Caco-2 (cell line): ENCODE results near the gene TMEM98. TPM values are rescaled to one million over a fixed set of nuclear protein-coding genes. Genes with fewer than 3 reads are reported as not detected.

Source experiments
- BruUV-seq: library from RNA; stranded (reverse); fragments of 400-500 nt; replicated peaks from 2 replicates; lab custom pipeline; 2021; lab: Mats Ljungman, UMichigan
- CTCF ChIA-PET: fragments of 300-600 bp; sonication (Branson Sonifier 250); formaldehyde crosslinking; loops from one replicate; lab custom pipeline; 2022; ENCODE audit warnings: antibody characterized with exemption; lab: Charles Lee
- POLR2A ChIA-PET: fragments of 300-600 bp; sonication (Branson Sonifier 250); formaldehyde crosslinking; loops from one replicate; lab custom pipeline; 2022; ENCODE audit warnings: antibody characterized with exemption; lab: Charles Lee
- DNase-seq, 2 experiments: peaks; one replicate each; pipeline versions ENCODE4 v3.0.0 to v3.0.0-alpha.2; 2020 to 2022
- H3K27me3 ChIP-seq: replicated peaks from 2 replicates; pipeline ENCODE4 v1.6.0; 2011; ENCODE audit warnings: low read length; ENCODE audit not compliant: control insufficient read depth, insufficient read depth
- H3K36me3 ChIP-seq: 2 replicates; pipeline ENCODE4 v1.5.1; 2011; ENCODE audit warnings: low read length; ENCODE audit not compliant: control insufficient read depth, insufficient read depth
- H3K4me1 ChIP-seq: fragments of 250-450 bp; sonication (Bioruptor Pico); 2 replicates; pipeline ENCODE4 v1.5.1; 2020; ENCODE audit warnings: mild to moderate bottlenecking
- H3K4me3 ChIP-seq: 2 replicates; pipeline ENCODE4 v1.5.1; 2011; ENCODE audit warnings: low read depth, mild to moderate bottlenecking, control low read depth, low read length
- H3K9me3 ChIP-seq: fragments of 250-450 bp; sonication (Bioruptor Pico); 2 replicates; pipeline ENCODE4 v1.5.1; 2020; ENCODE audit warnings: mild to moderate bottlenecking, moderate library complexity
- H3K27ac Mint-ChIP-seq: one replicate; pipeline ENCODE4 v1.8.0; 2022; ENCODE audit warnings: mixed read lengths; ENCODE audit not compliant: unreplicated experiment
- H3K27me3 Mint-ChIP-seq: one replicate; pipeline ENCODE4 v1.8.0; 2022; ENCODE audit warnings: mixed read lengths; ENCODE audit not compliant: insufficient read depth, unreplicated experiment
- H3K36me3 Mint-ChIP-seq: one replicate; pipeline ENCODE4 v1.8.0; 2022; ENCODE audit warnings: mild to moderate bottlenecking, mixed read lengths; ENCODE audit not compliant: insufficient read depth, unreplicated experiment
- H3K4me1 Mint-ChIP-seq: one replicate; pipeline ENCODE4 v1.8.0; 2022; ENCODE audit warnings: low read depth, mixed read lengths; ENCODE audit not compliant: unreplicated experiment
- H3K4me3 Mint-ChIP-seq: one replicate; pipeline ENCODE4 v1.8.0; 2022; ENCODE audit warnings: mild to moderate bottlenecking, moderate library complexity, mixed read lengths; ENCODE audit not compliant: unreplicated experiment
- H3K9me3 Mint-ChIP-seq: one replicate; pipeline ENCODE4 v1.8.0; 2022; ENCODE audit warnings: mixed read lengths; ENCODE audit not compliant: unreplicated experiment
- CTCF ChIP-seq, 2 experiments: fragments of 200-600 bp in 1 of 2; IDR thresholded peaks; 1 replicate in 1 of 2; 2 replicates in 1 of 2; pipeline versions ENCODE4 v1.5.1 to v1.8.0; 2011 to 2022; ENCODE audit warnings: antibody characterized with exemption in 1 of 2, control low read depth in 1 of 2, inconsistent platforms in 1 of 2, low read depth in 1 of 2, low read length in 1 of 2, mild to moderate bottlenecking in 1 of 2, moderate library complexity in 1 of 2; ENCODE audit not compliant: insufficient read depth in 1 of 2, severe bottlenecking in 1 of 2, unreplicated experiment in 1 of 2
- intact Hi-C: fragments of 100-400 bp; cut with micrococcal nuclease; formaldehyde crosslinking; loops from one replicate; pipeline ENCODE4 v1.10.0; 2022; ENCODE audit not compliant: unreplicated experiment
- total RNA-seq: library from RNA; stranded (reverse); gene quantifications from 2 replicates; pipeline ENCODE4 v1.2.3, GENCODE V29; 2022

Gene TMEM98
- total RNA-seq, 1 experiment from 2014 or later, result 229 TPM

- Mint-ChIP-seq H3K27me3 (no peaks in the 10 kb centered on the region), H3K27ac (peak overlapping the region; percentile 71), H3K9me3 (no peaks in the 10 kb centered on the region), H3K4me1 (peaks cover 34% of the 10 kb centered on the region), H3K36me3 (no peaks in the 10 kb centered on the region), H3K4me3 (peak overlapping the region; percentile 34)
- DNase-seq, result peak in 1 of 2 experiments; percentile 32
- no peaks in the 10 kb centered on the region; the same call in 1 of the 2 replicates for H3K9me3 ChIP-seq
- no peak for TF ChIP-seq CTCF (IDR thresholded peaks at IDR 0.05; ENCODE audit: insufficient read depth in 1 of 2, low read depth in 1 of 2, low read length in 1 of 2, severe bottlenecking in 1 of 2, unreplicated experiment in 1 of 2)
- no peaks in the 10 kb centered on the region for H3K27me3 ChIP-seq
- intact Hi-C loops, result loop anchor here (1.0 kb wide), 1 partner anchor 8 kb away; no protein-coding TSS in a partner anchor
- POLR2A ChIA-PET, result no interaction called here
- no peak overlapping the region for H3K4me3 ChIP-seq
- H3K36me3 ChIP-seq, result no peaks in the 10 kb centered on the region
- peaks cover 22% of the 10 kb centered on the region for H3K4me1 ChIP-seq
- CTCF ChIA-PET, result interaction anchor here (1.1 kb wide), 1 partner anchor 28 kb away, joined by 5 read pairs; no protein-coding TSS in a partner anchor
- BruUV-seq, result no TSS peak
These were observed 42.3 kb downstream of the TMEM98 start for GRCh38 chr17:32970281-32970680.

GRCh38 chr17:32971171-32971570 is 43.2 kb downstream of the TMEM98 start:
- H3K4me1 ChIP-seq, result peaks cover 22% of the 10 kb centered on the region
- H3K4me3 Mint-ChIP-seq, result no peak overlapping the region
- ChIA-PET POLR2A (no interaction called here), CTCF (no interaction called here)
- no peak overlapping the region for H3K4me3 ChIP-seq
- H3K9me3 Mint-ChIP-seq, result no peaks in the 10 kb centered on the region
- H3K4me1 Mint-ChIP-seq, result peaks cover 26% of the 10 kb centered on the region
- no TSS peak for BruUV-seq
- H3K27me3 Mint-ChIP-seq, result no peaks in the 10 kb centered on the region
- no peaks in the 10 kb centered on the region for H3K27me3 ChIP-seq
- H3K36me3 ChIP-seq, result no peaks in the 10 kb centered on the region
- H3K9me3 ChIP-seq, result no peaks in the 10 kb centered on the region; the same call in 1 of the 2 replicates
- TF ChIP-seq CTCF (IDR thresholded peaks at IDR 0.05; ENCODE audit: insufficient read depth in 1 of 2, low read depth in 1 of 2, low read length in 1 of 2, severe bottlenecking in 1 of 2, unreplicated experiment in 1 of 2), result no peak
- intact Hi-C loops, result no loop called here
- H3K27ac Mint-ChIP-seq, result peak overlapping the region; percentile 60
- DNase-seq, result no peak
- no peaks in the 10 kb centered on the region for H3K36me3 Mint-ChIP-seq

GRCh38 chr17:32976131-32976530 is 48.2 kb downstream of the TMEM98 start:
- CTCF ChIA-PET, result interaction anchor here (0.9 kb wide), 1 partner anchor 14 kb away, joined by 3 read pairs; no protein-coding TSS in a partner anchor
- H3K4me1 ChIP-seq, result peaks cover 7% of the 10 kb centered on the region

More at GRCh38 chr17:32976131-32976530, 48.2 kb downstream of the TMEM98 start:
- H3K27me3 Mint-ChIP-seq, result no peaks in the 10 kb centered on the region
- POLR2A ChIA-PET, result no interaction called here
- no peaks in the 10 kb centered on the region for H3K27me3 ChIP-seq
- no peak overlapping the region for H3K27ac Mint-ChIP-seq
- H3K4me3 ChIP-seq, result no peak overlapping the region
- BruUV-seq, result no TSS peak
- no peak for TF ChIP-seq CTCF (IDR thresholded peaks at IDR 0.05; ENCODE audit: insufficient read depth in 1 of 2, low read depth in 1 of 2, low read length in 1 of 2, severe bottlenecking in 1 of 2, unreplicated experiment in 1 of 2)
- H3K9me3 Mint-ChIP-seq, result peaks cover 10% of the 10 kb centered on the region
- H3K4me3 Mint-ChIP-seq, result no peak overlapping the region
- no peak for DNase-seq
- peaks cover 10% of the 10 kb centered on the region for H3K9me3 ChIP-seq
- intact Hi-C loops, result no loop called here
- H3K36me3 ChIP-seq, result no peaks in the 10 kb centered on the region
- H3K4me1 Mint-ChIP-seq, result peaks cover 6% of the 10 kb centered on the region
- no peaks in the 10 kb centered on the region for H3K36me3 Mint-ChIP-seq
